ENCODE data around the gene NSRP1. TPM values are rescaled to one million over a fixed set of nuclear protein-coding genes. Genes with fewer than 3 reads are reported as not detected.

The NSRP1 gene
- polyA plus RNA-seq, 1 donor (not counting 4 experiments of a cell fraction or from before 2014, with no cell fraction given): 12.7 TPM

DNA sequence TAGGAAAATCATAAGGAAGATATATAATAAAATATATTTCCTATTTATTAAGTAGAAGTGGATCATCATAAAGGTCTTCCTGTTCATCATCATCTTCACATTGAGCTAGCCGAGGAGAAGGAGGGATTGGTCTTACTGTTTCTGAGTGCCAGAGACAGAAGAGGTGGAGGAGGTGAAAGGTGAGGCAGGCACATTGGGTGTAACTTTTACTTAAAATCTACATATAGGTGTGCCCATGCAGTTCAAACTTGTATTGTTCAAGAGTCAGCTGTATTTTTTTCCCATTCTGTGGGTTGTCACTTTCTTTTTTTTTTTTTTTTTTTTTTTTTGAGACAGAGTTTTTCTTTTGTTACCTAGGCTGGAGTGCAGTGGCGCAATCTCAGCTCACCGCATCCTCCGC is 34.9 kb downstream of the NSRP1 start:
- peaks cover 4% of the 10 kb centered on the region for H4K20me1 ChIP-seq (ENCODE audit: control insufficient read depth, extremely low read depth, insufficient read depth, low read length)
- no peak overlapping the region for H3K4me2 ChIP-seq (ENCODE audit: control insufficient read depth, extremely low read depth, insufficient read depth, low read depth, low read length)
- H3K9ac ChIP-seq (ENCODE audit: control insufficient read depth, extremely low read depth, insufficient read depth, low read length): no peak overlapping the region
- H3K4me1 ChIP-seq (ENCODE audit: control insufficient read depth, extremely low read depth, insufficient read depth, low read length): peaks cover 6% of the 10 kb centered on the region
- dilution Hi-C loops (cut with MboI; ENCODE audit: extremely low pct_ligation_motif_present, low sequenced_read_pairs): no loop called here
- H3K36me3 ChIP-seq (ENCODE audit: control insufficient read depth in 2 of 2, extremely low read depth in 1 of 2, insufficient read depth in 2 of 2, low read length in 2 of 2): peaks cover 0 to 1% of the 10 kb centered on the region in 2 experiments
- no peak overlapping the region for H3K4me3 ChIP-seq (ENCODE audit: control insufficient read depth in 2 of 3, extremely low read depth in 1 of 3, insufficient read depth in 2 of 3, low read depth in 1 of 3, low read length in 3 of 3)
- H3K27me3 ChIP-seq (ENCODE audit: control insufficient read depth, extremely low read depth, insufficient read depth, low read length): no peaks in the 10 kb centered on the region
- H3K9me3 ChIP-seq (ENCODE audit: control insufficient read depth, low read depth, low read length): no peaks in the 10 kb centered on the region
- no peak for FAIRE-seq
- no peak for DNase-seq (ENCODE audit: low read depth, low spot score)
- TF ChIP-seq, protein P1, sequence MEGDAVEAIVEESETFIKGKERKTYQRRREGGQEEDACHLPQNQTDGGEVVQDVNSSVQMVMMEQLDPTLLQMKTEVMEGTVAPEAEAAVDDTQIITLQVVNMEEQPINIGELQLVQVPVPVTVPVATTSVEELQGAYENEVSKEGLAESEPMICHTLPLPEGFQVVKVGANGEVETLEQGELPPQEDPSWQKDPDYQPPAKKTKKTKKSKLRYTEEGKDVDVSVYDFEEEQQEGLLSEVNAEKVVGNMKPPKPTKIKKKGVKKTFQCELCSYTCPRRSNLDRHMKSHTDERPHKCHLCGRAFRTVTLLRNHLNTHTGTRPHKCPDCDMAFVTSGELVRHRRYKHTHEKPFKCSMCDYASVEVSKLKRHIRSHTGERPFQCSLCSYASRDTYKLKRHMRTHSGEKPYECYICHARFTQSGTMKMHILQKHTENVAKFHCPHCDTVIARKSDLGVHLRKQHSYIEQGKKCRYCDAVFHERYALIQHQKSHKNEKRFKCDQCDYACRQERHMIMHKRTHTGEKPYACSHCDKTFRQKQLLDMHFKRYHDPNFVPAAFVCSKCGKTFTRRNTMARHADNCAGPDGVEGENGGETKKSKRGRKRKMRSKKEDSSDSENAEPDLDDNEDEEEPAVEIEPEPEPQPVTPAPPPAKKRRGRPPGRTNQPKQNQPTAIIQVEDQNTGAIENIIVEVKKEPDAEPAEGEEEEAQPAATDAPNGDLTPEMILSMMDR (optimal IDR thresholded peaks at IDR 0.05 in 1 of 3, IDR thresholded peaks at IDR 0.05 in 1 of 3, conservative IDR thresholded peaks at IDR 0.05 in 1 of 3; ENCODE audit: extremely low read depth in 1 of 3, insufficient read depth in 2 of 3, low read length in 3 of 3): no peak
- TF ChIP-seq EZH2 (IDR thresholded peaks at IDR 0.05; ENCODE audit: low read length): no peak
- no peak overlapping the region for H2AFZ ChIP-seq (ENCODE audit: control insufficient read depth, low read length)
- peaks cover 50% of the 10 kb centered on the region for H3K79me2 ChIP-seq (ENCODE audit: control insufficient read depth, insufficient read depth, low read length)
- H3K27ac ChIP-seq (ENCODE audit: control insufficient read depth, insufficient read depth, low read length): no peak overlapping the region
- H3K9me1 ChIP-seq (ENCODE audit: control insufficient read depth, extremely low read depth, insufficient read depth, low read length): no peaks in the 10 kb centered on the region

DNA sequence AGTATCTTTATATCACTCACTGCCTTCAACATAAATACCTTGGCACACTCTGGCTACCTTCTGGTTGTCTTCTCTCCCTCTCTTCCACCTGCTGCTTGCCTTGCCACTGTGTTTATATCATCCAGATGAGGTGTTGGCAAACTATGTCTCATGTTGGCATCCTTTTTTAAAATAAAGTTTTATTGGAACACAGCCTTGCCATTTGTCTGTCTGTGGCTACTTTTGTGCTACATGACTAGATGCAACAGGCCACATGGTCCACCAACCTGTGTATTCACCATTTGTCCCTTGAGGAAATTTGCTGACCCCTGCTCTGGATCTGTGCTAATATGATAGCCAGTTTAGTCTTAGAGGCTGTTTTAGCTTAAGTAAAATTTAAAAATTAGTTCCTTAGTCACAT is 36.8 kb downstream of the NSRP1 start:
- H3K4me2 ChIP-seq (ENCODE audit: control insufficient read depth, extremely low read depth, insufficient read depth, low read depth, low read length): no peak overlapping the region
- no peak overlapping the region for H2AFZ ChIP-seq (ENCODE audit: control insufficient read depth, low read length)
- FAIRE-seq: no peak
- H3K9ac ChIP-seq (ENCODE audit: control insufficient read depth, extremely low read depth, insufficient read depth, low read length): no peak overlapping the region
- no peaks in the 10 kb centered on the region for H3K4me1 ChIP-seq (ENCODE audit: control insufficient read depth, extremely low read depth, insufficient read depth, low read length)
- H3K27me3 ChIP-seq (ENCODE audit: control insufficient read depth, extremely low read depth, insufficient read depth, low read length): no peaks in the 10 kb centered on the region
- H3K79me2 ChIP-seq (ENCODE audit: control insufficient read depth, insufficient read depth, low read length): peaks cover 55% of the 10 kb centered on the region
- H3K4me3 ChIP-seq (ENCODE audit: control insufficient read depth in 2 of 3, extremely low read depth in 1 of 3, insufficient read depth in 2 of 3, low read depth in 1 of 3, low read length in 3 of 3): no peak overlapping the region
- peaks cover 4% of the 10 kb centered on the region for H4K20me1 ChIP-seq (ENCODE audit: control insufficient read depth, extremely low read depth, insufficient read depth, low read length)
- TF ChIP-seq EZH2 (IDR thresholded peaks at IDR 0.05; ENCODE audit: low read length): no peak
- TF ChIP-seq, protein P1 (optimal IDR thresholded peaks at IDR 0.05 in 1 of 3, IDR thresholded peaks at IDR 0.05 in 1 of 3, conservative IDR thresholded peaks at IDR 0.05 in 1 of 3; ENCODE audit: extremely low read depth in 1 of 3, insufficient read depth in 2 of 3, low read length in 3 of 3): no peak
- H3K9me3 ChIP-seq (ENCODE audit: control insufficient read depth, low read depth, low read length): no peaks in the 10 kb centered on the region
- no peaks in the 10 kb centered on the region for H3K9me1 ChIP-seq (ENCODE audit: control insufficient read depth, extremely low read depth, insufficient read depth, low read length)
- no peak for DNase-seq (ENCODE audit: low read depth, low spot score)
- peaks cover 1 to 4% of the 10 kb centered on the region in 2 experiments for H3K36me3 ChIP-seq (ENCODE audit: control insufficient read depth in 2 of 2, extremely low read depth in 1 of 2, insufficient read depth in 2 of 2, low read length in 2 of 2)
- dilution Hi-C loops (cut with MboI; ENCODE audit: extremely low pct_ligation_motif_present, low sequenced_read_pairs): no loop called here
- no peak overlapping the region for H3K27ac ChIP-seq (ENCODE audit: control insufficient read depth, insufficient read depth, low read length)

All from keratinocyte (primary cell).